D721Med (cell line): ENCODE results near the gene SLC7A14.

Experiments used
- DNase-seq: peaks from one replicate; pipeline ENCODE4 v3.0.0; 2011; ENCODE audit warnings: low spot score; ENCODE audit not compliant: insufficient read length
- FAIRE-seq: peaks from 2 replicates; lab custom pipeline; 2011; peaks lifted over from hg19 to GRCh38; lab: Jason Lieb, UNC
- TF ChIP-seq, protein P1 (sequence below): IDR thresholded peaks from 2 replicates; pipeline ENCODE4 v1.5.1; 2012; ENCODE audit warnings: mild to moderate bottlenecking, control low read depth; ENCODE audit not compliant: insufficient read depth; ENCODE audit errors: missing control alignments

The SLC7A14 gene

DNA sequence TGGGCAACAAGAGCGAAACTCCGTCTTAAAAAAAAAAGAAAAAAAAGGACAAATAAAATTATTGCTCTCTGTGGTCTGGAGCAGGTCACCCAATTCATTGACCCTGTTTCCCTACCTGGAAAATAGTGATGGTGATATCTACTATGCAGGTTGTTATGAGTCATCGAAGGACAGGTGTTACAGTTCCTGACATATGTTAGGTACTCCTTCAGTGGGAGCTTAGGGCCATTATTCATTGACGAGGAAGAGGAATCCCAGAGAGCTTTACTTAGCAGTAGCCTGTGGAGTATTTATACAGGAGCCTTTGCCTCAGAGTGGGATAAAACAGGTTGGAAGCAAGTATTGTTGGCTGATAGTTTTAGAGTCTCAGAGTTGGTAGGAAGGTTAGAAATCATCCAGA lies 74.5 kb downstream of the SLC7A14 start:
- FAIRE-seq (no peak), DNase-seq (no peak)
- TF ChIP-seq, protein P1, sequence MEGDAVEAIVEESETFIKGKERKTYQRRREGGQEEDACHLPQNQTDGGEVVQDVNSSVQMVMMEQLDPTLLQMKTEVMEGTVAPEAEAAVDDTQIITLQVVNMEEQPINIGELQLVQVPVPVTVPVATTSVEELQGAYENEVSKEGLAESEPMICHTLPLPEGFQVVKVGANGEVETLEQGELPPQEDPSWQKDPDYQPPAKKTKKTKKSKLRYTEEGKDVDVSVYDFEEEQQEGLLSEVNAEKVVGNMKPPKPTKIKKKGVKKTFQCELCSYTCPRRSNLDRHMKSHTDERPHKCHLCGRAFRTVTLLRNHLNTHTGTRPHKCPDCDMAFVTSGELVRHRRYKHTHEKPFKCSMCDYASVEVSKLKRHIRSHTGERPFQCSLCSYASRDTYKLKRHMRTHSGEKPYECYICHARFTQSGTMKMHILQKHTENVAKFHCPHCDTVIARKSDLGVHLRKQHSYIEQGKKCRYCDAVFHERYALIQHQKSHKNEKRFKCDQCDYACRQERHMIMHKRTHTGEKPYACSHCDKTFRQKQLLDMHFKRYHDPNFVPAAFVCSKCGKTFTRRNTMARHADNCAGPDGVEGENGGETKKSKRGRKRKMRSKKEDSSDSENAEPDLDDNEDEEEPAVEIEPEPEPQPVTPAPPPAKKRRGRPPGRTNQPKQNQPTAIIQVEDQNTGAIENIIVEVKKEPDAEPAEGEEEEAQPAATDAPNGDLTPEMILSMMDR: no peak

DNA sequence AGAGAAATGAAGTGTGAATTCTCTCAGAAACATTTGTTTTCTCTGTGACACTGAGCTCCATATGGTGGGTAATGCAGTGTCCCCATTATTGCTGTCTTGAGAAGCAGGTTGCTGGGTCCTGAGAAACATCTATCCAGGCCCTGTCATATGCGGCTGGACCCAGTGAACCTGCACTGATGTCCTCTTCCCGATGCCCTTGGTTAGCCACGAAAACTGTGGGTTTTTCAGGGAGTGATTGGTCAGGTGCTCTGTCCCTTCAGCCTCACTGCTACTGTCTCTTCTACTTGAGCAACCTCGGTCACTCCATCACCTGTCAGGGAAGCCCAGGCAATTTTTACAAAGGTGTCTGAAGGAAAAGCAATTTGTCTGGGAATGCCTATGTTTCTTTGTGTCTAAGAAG lies 77.0 kb downstream of the SLC7A14 start:
- no peak for DNase-seq
- TF ChIP-seq, protein P1: no peak
- no peak for FAIRE-seq

DNA sequence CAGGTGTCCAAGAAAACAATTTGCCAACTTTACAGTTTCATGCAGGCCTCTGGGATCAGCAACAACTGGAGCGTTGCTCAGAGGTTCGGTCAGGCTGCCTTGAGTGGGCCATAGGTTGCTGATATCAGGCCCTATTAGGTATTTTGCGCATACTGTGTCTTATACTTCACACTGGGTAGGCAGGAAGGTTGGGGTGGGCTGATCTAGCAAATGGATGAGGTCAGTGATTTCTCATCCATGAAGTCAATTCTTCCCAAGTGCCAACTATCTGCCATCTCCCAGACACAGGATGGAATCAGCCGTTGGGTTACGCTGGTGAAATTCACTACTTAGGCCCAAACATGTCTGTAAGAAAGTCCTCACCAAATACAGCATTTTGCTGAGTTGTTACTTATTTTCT lies 77.6 kb downstream of the SLC7A14 start:
- TF ChIP-seq, protein P1: no peak
- no peak for DNase-seq
- no peak for FAIRE-seq

DNA sequence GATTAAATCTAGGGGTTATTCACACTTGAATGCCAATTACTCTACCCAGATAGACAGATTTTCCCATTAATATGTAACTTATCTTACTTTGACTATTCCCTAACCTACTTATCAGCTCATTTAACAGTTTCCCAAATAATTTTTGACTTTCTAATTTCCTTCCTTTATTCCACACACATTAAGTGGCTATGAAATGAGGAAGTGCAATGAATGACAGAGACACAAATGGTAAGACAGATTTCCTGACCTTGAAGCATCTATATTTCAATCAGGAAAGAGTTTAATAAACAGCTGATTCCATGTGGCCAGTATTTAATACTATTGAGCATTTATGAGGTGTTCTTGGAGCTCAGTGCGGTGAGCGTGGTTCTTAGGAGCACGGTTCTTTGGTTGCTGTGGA lies 78.8 kb downstream of the SLC7A14 start:
- DNase-seq (no peak), FAIRE-seq (no peak)
- TF ChIP-seq, protein P1: no peak

DNA sequence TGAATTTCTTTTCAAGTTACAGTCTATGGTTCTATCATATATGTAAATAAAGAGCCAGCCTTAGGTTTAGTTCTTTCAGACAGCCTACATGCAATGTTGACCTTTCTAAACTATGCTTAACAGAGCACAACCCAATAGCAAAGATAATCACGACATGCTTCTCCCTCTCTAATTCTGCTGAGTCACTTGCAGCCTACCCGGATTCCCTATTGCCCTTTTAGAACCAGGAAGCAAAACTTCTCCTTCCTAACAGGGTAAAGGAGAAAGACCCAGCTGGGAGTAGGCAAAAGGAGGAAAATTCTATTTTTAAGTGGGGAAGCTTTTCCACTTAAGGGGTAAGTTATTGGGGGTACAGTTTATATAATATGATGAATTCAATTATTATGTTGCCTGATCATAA lies 79.3 kb downstream of the SLC7A14 start:
- TF ChIP-seq, protein P1: no peak
- FAIRE-seq (no peak), DNase-seq (no peak)

DNA sequence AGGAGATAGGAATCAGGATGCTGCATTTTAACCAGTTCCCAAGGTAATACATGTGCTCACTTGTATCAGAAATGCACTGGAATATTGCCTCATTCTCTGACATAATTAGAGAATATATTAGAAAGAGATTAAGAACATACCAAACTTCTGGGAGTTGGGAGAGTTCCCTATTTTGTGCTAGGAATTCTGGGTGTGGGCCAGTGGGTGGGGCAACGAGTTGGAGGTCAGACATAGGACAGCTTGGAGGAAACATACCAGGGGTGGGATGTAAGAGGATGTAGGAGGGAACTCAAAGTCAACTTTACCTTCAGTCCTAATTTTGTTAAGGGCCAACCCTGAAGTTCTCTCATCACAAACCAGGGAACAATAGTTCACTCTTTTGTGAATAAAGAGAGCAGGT lies 83.6 kb downstream of the SLC7A14 start:
- FAIRE-seq (no peak), DNase-seq (no peak)
- TF ChIP-seq, protein P1: no peak

DNA sequence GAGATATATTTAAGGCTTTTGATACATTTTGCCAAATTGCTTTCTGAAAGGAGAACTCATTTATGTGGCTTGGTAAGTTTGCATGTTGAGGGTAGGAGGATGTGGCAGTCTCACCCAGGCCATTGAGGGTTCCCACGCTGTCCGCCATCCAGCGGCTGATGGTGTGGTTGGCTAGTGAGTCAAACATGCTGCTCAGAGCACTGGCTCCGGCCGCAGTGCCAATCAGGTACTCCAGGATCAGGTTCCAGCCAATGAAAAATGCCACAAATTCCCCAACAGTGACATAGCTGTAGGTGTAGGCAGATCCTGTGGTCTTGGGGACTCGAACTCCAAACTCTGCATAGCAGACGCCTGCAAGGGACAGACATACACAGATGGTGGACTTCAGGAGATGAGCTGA lies 84.9 kb downstream of the SLC7A14 start:
- no peak for FAIRE-seq
- TF ChIP-seq, protein P1: no peak
- no peak for DNase-seq
